Measurements from ENCODE around the gene CSTPP1. TPM values are rescaled to one million over a fixed set of nuclear protein-coding genes. Genes with fewer than 3 reads are reported as not detected.
"Not testable (repeated sequence)": the region's sequence is repeated elsewhere in the genome, so short reads cannot be mapped to it uniquely, and the experiment has no call there.

The CSTPP1 gene
- total RNA-seq, 1 donor from 2014 or later = 58.5 TPM

DNA sequence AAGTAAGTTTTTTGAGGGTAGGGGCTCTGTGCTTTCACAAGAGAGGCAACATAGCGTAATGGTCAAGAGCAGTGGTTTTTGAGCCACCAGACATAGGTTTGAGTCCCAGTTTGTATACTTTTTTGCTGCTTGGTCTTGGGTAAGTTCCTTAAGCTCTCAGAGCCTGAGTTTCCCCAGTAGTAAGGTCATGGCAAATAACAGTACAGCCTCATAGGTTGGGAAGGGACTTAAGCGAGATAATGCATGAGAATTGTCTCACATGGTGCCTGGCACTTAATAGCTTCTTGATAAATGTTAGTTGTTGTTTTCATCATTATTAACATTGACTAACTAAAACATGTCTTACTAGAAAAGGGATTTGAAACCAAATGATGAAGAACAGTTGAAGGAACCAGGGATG is 157.0 kb downstream of the CSTPP1 start:
- Mint-ChIP-seq H3K27me3 (ENCODE audit: low read depth) (no peaks in the 10 kb centered on the region), H3K36me3 (ENCODE audit: low read depth) (peaks cover 12% of the 10 kb centered on the region)
- TF ChIP-seq, protein P1, sequence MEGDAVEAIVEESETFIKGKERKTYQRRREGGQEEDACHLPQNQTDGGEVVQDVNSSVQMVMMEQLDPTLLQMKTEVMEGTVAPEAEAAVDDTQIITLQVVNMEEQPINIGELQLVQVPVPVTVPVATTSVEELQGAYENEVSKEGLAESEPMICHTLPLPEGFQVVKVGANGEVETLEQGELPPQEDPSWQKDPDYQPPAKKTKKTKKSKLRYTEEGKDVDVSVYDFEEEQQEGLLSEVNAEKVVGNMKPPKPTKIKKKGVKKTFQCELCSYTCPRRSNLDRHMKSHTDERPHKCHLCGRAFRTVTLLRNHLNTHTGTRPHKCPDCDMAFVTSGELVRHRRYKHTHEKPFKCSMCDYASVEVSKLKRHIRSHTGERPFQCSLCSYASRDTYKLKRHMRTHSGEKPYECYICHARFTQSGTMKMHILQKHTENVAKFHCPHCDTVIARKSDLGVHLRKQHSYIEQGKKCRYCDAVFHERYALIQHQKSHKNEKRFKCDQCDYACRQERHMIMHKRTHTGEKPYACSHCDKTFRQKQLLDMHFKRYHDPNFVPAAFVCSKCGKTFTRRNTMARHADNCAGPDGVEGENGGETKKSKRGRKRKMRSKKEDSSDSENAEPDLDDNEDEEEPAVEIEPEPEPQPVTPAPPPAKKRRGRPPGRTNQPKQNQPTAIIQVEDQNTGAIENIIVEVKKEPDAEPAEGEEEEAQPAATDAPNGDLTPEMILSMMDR (conservative IDR thresholded peaks at IDR 0.05) = no peak

DNA sequence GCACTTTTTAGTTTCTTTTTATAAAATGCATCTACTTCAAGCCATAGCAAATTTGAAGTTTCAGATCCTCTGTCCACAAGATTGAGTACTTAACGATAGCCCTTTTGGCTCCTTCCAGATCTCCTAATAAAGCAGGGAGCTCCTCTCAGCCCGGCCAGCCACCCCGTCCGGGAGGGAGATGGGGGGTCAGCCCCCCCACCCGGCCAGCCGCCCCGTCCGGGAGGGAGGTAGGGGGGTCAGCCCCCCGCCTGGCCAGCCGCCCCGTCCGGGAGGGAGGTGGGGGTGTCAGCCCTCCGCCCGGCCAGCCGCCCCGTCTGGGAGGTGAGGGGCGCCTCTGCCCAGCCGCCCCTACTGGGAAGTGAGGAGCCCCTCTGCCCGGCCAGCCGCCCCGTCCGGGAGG is 160.3 kb downstream of the CSTPP1 start:
- not testable (repeated sequence) for H3K9me3 Mint-ChIP-seq; H3K27ac Mint-ChIP-seq (ENCODE audit: unreplicated experiment); DNase-seq (ENCODE audit: low read depth, low spot score); H3K27me3 Mint-ChIP-seq (ENCODE audit: low read depth)
- Mint-ChIP-seq H3K36me3 (ENCODE audit: low read depth) (peaks cover 13% of the 10 kb centered on the region), H3K4me3 (peak overlapping the region; percentile 11), H3K4me1 (peaks cover 35% of the 10 kb centered on the region)

More for the DNA sequence above, 157.0 kb downstream of the CSTPP1 start:
- peaks cover 3% of the 10 kb centered on the region for H3K9me3 Mint-ChIP-seq
- DNase-seq (ENCODE audit: low read depth, low spot score) = no peak
- H3K4me1 Mint-ChIP-seq = peaks cover 16% of the 10 kb centered on the region
- no peak overlapping the region for H3K27ac Mint-ChIP-seq (ENCODE audit: unreplicated experiment)
- no peak overlapping the region for H3K4me3 Mint-ChIP-seq

DNA sequence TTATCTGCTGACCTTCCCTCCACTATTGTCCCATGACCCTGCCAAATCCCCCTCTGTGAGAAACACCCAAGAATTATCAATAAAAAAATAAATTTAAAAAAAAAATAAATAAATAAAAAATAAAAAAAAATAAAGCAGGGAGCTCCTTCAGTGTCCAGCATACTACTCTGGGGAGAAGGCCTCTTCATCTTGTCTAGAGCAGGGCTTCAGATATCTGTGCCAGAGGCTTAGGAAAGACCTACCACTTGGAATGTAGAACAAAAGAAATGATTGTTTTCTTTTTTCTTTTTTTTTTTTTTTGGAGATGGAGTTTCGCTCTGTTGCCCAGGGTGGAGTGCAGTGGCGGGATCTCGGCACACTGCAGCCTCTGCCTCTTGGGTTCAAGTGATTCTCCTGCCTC is 161.7 kb downstream of the CSTPP1 start:
- H3K9me3 Mint-ChIP-seq = not testable (repeated sequence)

DNA sequence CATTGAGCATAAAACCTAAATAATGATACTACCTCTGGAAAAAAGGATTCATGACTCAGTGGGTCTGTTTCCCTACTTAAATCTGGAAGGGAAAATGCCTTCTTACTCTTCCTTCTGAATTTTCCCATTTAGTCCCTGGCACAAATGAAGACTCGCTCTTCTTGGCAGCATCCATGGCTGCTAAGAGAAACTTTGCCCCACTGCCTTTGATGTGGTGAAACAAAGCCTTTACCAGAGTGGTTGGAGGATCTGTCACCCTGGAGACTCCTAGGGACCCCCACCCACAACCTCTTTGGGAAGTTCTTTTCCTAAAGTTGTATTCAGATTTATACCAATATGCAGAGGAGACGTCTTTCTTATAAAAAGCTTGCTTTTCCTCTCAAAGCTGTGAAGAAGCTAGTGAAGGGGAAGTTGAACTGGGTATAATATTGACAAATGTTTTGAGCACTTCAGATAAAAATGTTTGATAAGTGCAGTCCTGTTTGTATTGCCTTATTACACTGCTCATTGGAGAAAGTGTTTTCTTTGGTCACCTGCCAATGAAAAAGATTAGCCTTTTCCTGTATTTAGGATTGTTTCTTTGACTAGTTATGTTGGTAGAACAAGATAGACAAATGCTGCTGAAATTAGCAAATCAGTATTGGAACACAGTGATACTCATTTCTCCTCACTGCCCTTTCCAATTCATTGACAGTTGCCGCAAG is 162.8 kb downstream of the CSTPP1 start:
- H3K4me3 Mint-ChIP-seq = no peak overlapping the region
- H3K27ac Mint-ChIP-seq (ENCODE audit: unreplicated experiment) = no peak overlapping the region
- peaks cover 3% of the 10 kb centered on the region for H3K9me3 Mint-ChIP-seq
- DNase-seq (ENCODE audit: low read depth, low spot score) = no peak
- TF ChIP-seq, protein P1 (conservative IDR thresholded peaks at IDR 0.05) = no peak
- H3K4me1 Mint-ChIP-seq = peaks cover 55% of the 10 kb centered on the region
- peaks cover 13% of the 10 kb centered on the region for H3K36me3 Mint-ChIP-seq (ENCODE audit: low read depth)
- no peaks in the 10 kb centered on the region for H3K27me3 Mint-ChIP-seq (ENCODE audit: low read depth)

More for the DNA sequence above, 161.7 kb downstream of the CSTPP1 start:
- H3K36me3 Mint-ChIP-seq (ENCODE audit: low read depth) = peaks cover 13% of the 10 kb centered on the region
- not testable (repeated sequence) for H3K27me3 Mint-ChIP-seq (ENCODE audit: low read depth); H3K4me3 Mint-ChIP-seq; H3K27ac Mint-ChIP-seq (ENCODE audit: unreplicated experiment); DNase-seq (ENCODE audit: low read depth, low spot score)
- peaks cover 48% of the 10 kb centered on the region for H3K4me1 Mint-ChIP-seq

DNA sequence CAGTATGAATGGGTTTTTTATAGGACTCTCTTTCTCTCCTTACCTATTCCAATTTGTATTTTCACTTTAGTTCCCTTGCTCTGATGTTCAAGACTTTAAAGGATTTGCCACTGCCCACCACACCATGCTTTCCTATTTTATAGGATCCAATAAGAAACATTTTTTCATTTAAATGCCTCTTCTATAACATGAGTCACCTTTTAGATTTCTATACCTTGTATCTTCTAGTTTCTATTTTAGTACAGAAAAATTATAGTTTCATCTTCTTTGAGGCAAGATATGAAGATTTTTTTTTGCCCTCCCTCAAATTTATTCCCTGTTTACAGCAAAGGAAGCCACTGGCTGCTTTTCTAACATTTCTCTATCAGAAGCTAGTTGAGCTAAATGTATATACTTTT is 163.4 kb downstream of the CSTPP1 start:
- DNase-seq (ENCODE audit: low read depth, low spot score) = no peak
- no peaks in the 10 kb centered on the region for H3K27me3 Mint-ChIP-seq (ENCODE audit: low read depth)
- TF ChIP-seq, protein P1 (conservative IDR thresholded peaks at IDR 0.05) = no peak

DNA sequence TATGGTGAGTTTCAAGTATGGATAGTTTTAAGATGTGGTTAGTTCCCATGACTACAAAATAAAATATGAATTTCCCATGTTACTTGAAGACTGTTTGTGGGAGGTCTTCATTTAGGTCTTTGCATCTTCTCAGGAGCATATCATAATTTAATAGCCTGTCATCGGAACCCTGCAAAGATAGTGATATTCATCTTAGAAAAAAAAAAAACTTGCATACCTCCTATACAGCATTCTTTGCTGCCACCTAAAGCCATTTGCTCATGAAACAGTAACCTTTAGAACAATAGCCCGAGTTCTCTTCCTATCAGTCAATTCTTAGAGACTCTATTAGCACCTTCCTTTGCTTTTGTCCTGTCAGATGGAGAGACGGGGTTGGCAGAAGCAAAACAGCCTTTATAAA is 164.8 kb downstream of the CSTPP1 start:
- no peaks in the 10 kb centered on the region for H3K27me3 Mint-ChIP-seq (ENCODE audit: low read depth)
- H3K27ac Mint-ChIP-seq (ENCODE audit: unreplicated experiment) = no peak overlapping the region
- H3K4me3 Mint-ChIP-seq = no peak overlapping the region
- H3K4me1 Mint-ChIP-seq = peaks cover 54% of the 10 kb centered on the region
- H3K36me3 Mint-ChIP-seq (ENCODE audit: low read depth) = peaks cover 6% of the 10 kb centered on the region
- peaks cover 3% of the 10 kb centered on the region for H3K9me3 Mint-ChIP-seq
- no peak for DNase-seq (ENCODE audit: low read depth, low spot score)
- TF ChIP-seq, protein P1 (conservative IDR thresholded peaks at IDR 0.05) = no peak

More for the DNA sequence above, 163.4 kb downstream of the CSTPP1 start:
- Mint-ChIP-seq H3K4me1 (peaks cover 54% of the 10 kb centered on the region), H3K4me3 (no peak overlapping the region), H3K27ac (ENCODE audit: unreplicated experiment) (no peak overlapping the region), H3K36me3 (ENCODE audit: low read depth) (peaks cover 13% of the 10 kb centered on the region), H3K9me3 (peaks cover 3% of the 10 kb centered on the region)

Measured in neural crest cell (in vitro differentiated cells).